Neuronal stem cell (in vitro differentiated cells): ENCODE results near the gene PCK1.

ENCODE experiments used
- DNase-seq: peaks from one replicate; pipeline ENCODE4 v3.0.0-alpha.2; 2013; ENCODE audit warnings: low spot score
- H2AFZ ChIP-seq: one replicate; pipeline ENCODE4 v1.6.1; 2013; ENCODE audit warnings: mild to moderate bottlenecking, low read length, inconsistent platforms
- H2AK5ac ChIP-seq: 2 replicates; pipeline ENCODE4 v1.6.1; 2013; ENCODE audit warnings: low read depth, mild to moderate bottlenecking, inconsistent platforms, low read length, moderate library complexity, mixed read lengths
- H2BK120ac ChIP-seq: 2 replicates; pipeline ENCODE4 v1.6.1; 2013; ENCODE audit warnings: low read depth, mild to moderate bottlenecking, inconsistent platforms, low read length, moderate library complexity, mixed read lengths
- H2BK12ac ChIP-seq: one replicate; pipeline ENCODE4 v1.6.1; 2013; ENCODE audit warnings: low read length, inconsistent platforms
- H2BK15ac ChIP-seq: 2 replicates; pipeline ENCODE4 v1.6.1; 2013; ENCODE audit warnings: mild to moderate bottlenecking, low read length, inconsistent platforms, mixed read lengths
- H2BK5ac ChIP-seq: one replicate; pipeline ENCODE4 v1.6.1; 2013; ENCODE audit warnings: inconsistent platforms, mild to moderate bottlenecking, low read length, moderate library complexity
- H3K14ac ChIP-seq: one replicate; pipeline ENCODE4 v1.6.1; 2013; ENCODE audit warnings: low read length, inconsistent platforms
- H3K18ac ChIP-seq: 2 replicates; pipeline ENCODE4 v1.6.1; 2013; ENCODE audit warnings: low read length, inconsistent platforms
- H3K23ac ChIP-seq: 2 replicates; pipeline ENCODE4 v1.6.1; 2013; ENCODE audit warnings: low read depth, mild to moderate bottlenecking, mixed read lengths, low read length, inconsistent platforms; ENCODE audit not compliant: poor library complexity
- H3K27ac ChIP-seq: replicated peaks from 3 replicates; pipeline ENCODE4 v1.5.1; 2013; ENCODE audit warnings: low read length, inconsistent platforms
- H3K27me3 ChIP-seq, 3 experiments: 2 replicates each; pipeline ENCODE4 v1.6.1; 2013; ENCODE audit warnings: low read length in 3 of 3, mild to moderate bottlenecking in 2 of 3, inconsistent platforms in 1 of 3, low read depth in 1 of 3, mixed read lengths in 1 of 3, moderate library complexity in 1 of 3; ENCODE audit not compliant: control insufficient read depth in 3 of 3, insufficient read depth in 3 of 3
- H3K36me3 ChIP-seq, 2 donors: replicated peaks in 1 of 2; 2 replicates each; pipeline ENCODE4 v1.6.1; 2013; ENCODE audit warnings: low read length in 2 of 2; ENCODE audit not compliant: control insufficient read depth in 2 of 2, insufficient read depth in 2 of 2
- H3K4ac ChIP-seq: 2 replicates; pipeline ENCODE4 v1.6.1; 2013; ENCODE audit warnings: inconsistent platforms, mild to moderate bottlenecking, low read length, moderate library complexity
- H3K4me1 ChIP-seq, 2 donors: 1 replicate in 1 of 2; 2 replicates in 1 of 2; pipeline ENCODE4 v1.6.1; 2013; ENCODE audit warnings: low read length in 2 of 2, low read depth in 1 of 2; ENCODE audit not compliant: control insufficient read depth in 2 of 2, insufficient read depth in 1 of 2
- H3K4me2 ChIP-seq: one replicate; pipeline ENCODE4 v1.6.1; 2013; ENCODE audit warnings: mild to moderate bottlenecking, low read length, inconsistent platforms; ENCODE audit not compliant: insufficient read depth, poor library complexity, severe bottlenecking
- H3K4me3 ChIP-seq, 2 donors: 2 replicates each; pipeline ENCODE4 v1.5.1; 2013; ENCODE audit warnings: low read length in 2 of 2, mild to moderate bottlenecking in 2 of 2, inconsistent platforms in 1 of 2, moderate library complexity in 1 of 2
- H3K79me1 ChIP-seq: one replicate; pipeline ENCODE4 v1.6.1; 2013; ENCODE audit warnings: low read depth, mild to moderate bottlenecking, inconsistent platforms, low read length, moderate library complexity
- H3K9ac ChIP-seq: one replicate; pipeline ENCODE4 v1.6.1; 2013; ENCODE audit warnings: mild to moderate bottlenecking, low read depth, low read length, inconsistent platforms; ENCODE audit not compliant: poor library complexity
- H3K9me3 ChIP-seq, 2 donors: replicated peaks in 1 of 2; 2 replicates each; pipeline versions ENCODE3 to v1.6.1; 2013; ENCODE audit warnings: low read length in 2 of 2, mild to moderate bottlenecking in 2 of 2, inconsistent platforms in 1 of 2, low read depth in 1 of 2, mixed read lengths in 1 of 2, moderate library complexity in 1 of 2; ENCODE audit not compliant: control insufficient read depth in 2 of 2, insufficient read depth in 1 of 2
- H4K8ac ChIP-seq: one replicate; pipeline ENCODE4 v1.6.1; 2013; ENCODE audit warnings: low read depth, mild to moderate bottlenecking, inconsistent platforms, low read length, moderate library complexity
- H4K91ac ChIP-seq: one replicate; pipeline ENCODE4 v1.6.1; 2013; ENCODE audit warnings: low read length, low read depth, mild to moderate bottlenecking, inconsistent platforms; ENCODE audit not compliant: poor library complexity
- WGBS, 2 donors: extraction: QIAGEN DNeasy Blood & Tissue Kit; methylation state at CpG; one replicate each; pipeline ENCODE4 v1.1.7; 2013; ENCODE audit warnings: missing lambda C conversion rate in 2 of 2, mixed read lengths in 1 of 2; ENCODE audit not compliant: insufficient read length in 2 of 2, insufficient replicate concordance in 1 of 2; ENCODE audit errors: extremely low coverage in 2 of 2; 5-methylcytosine and 5-hydroxymethylcytosine counted together

Gene PCK1

GRCh38 chr20:57566399-57566798, 5.5 kb downstream of the PCK1 start:
- Histone ChIP-seq H2BK12ac (no peak overlapping the region), H3K14ac (no peak overlapping the region), H3K27me3 (peaks cover 0 to 40% (median 0%) of the 10 kb centered on the region in 3 experiments), H3K9ac (no peak overlapping the region), H3K23ac (no peak overlapping the region), H3K9me3 (no peaks in the 10 kb centered on the region), H3K4me3 (no peak overlapping the region), H3K79me1 (peaks cover 1% of the 10 kb centered on the region), H3K27ac (no peak overlapping the region), H3K4me2 (no peak overlapping the region), H3K4ac (no peak overlapping the region), H4K91ac (no peak overlapping the region), H2BK5ac (no peak overlapping the region), H2BK15ac (no peak overlapping the region), H2AK5ac (no peak overlapping the region), H3K18ac (no peak overlapping the region), H2BK120ac (no peak overlapping the region), H3K36me3 (no peaks in the 10 kb centered on the region), H4K8ac (no peak overlapping the region), H2AFZ (no peak overlapping the region), H3K4me1 (peaks cover 0 to 3% of the 10 kb centered on the region in 2 donors)
- no peak for DNase-seq
- WGBS, 2 donors = no CpG with 5 or more reads among the region's 1 CpG

- no peak for DNase-seq
- H3K36me3 ChIP-seq = no peaks in the 10 kb centered on the region
- no peak overlapping the region for H4K8ac ChIP-seq
- H3K27ac ChIP-seq = no peak overlapping the region
- no peak overlapping the region for H3K4ac ChIP-seq
- no peak overlapping the region for H3K18ac ChIP-seq
- H4K91ac ChIP-seq = no peak overlapping the region
- H3K79me1 ChIP-seq = peaks cover 1% of the 10 kb centered on the region
- H2BK120ac ChIP-seq = no peak overlapping the region
- peaks cover 0 to 35% (median 0%) of the 10 kb centered on the region in 3 experiments for H3K27me3 ChIP-seq
- H2AK5ac ChIP-seq = no peak overlapping the region
- no peak overlapping the region for H2BK12ac ChIP-seq
- H2AFZ ChIP-seq = no peak overlapping the region
- no peak overlapping the region for H2BK15ac ChIP-seq
- H2BK5ac ChIP-seq = no peak overlapping the region
- H3K4me2 ChIP-seq = no peak overlapping the region
- no peak overlapping the region for H3K14ac ChIP-seq
- WGBS, 2 donors = no CpG with 5 or more reads among the region's 10 CpGs
- no peak overlapping the region for H3K4me3 ChIP-seq
- H3K4me1 ChIP-seq = peaks cover 0 to 3% of the 10 kb centered on the region in 2 donors
- H3K9ac ChIP-seq = no peak overlapping the region
- H3K9me3 ChIP-seq = no peaks in the 10 kb centered on the region
- H3K23ac ChIP-seq = no peak overlapping the region
Measured at GRCh38 chr20:57566803-57567459, 6.0 kb downstream of the PCK1 start.

GRCh38 chr20:57567471-57568079, 6.7 kb downstream of the PCK1 start:
- H3K4me2 ChIP-seq = no peak overlapping the region
- no peak for DNase-seq
- no peaks in the 10 kb centered on the region for H3K36me3 ChIP-seq
- no peak overlapping the region for H3K23ac ChIP-seq
- no peak overlapping the region for H2AK5ac ChIP-seq
- no peak overlapping the region for H2BK120ac ChIP-seq
- no peak overlapping the region for H2AFZ ChIP-seq
- H3K27ac ChIP-seq = no peak overlapping the region
- no peak overlapping the region for H3K4me3 ChIP-seq
- no peak overlapping the region for H2BK5ac ChIP-seq
- no peak overlapping the region for H3K18ac ChIP-seq
- no peak overlapping the region for H4K91ac ChIP-seq
- H3K4me1 ChIP-seq = peaks cover 0 to 3% of the 10 kb centered on the region in 2 donors
- no peaks in the 10 kb centered on the region for H3K9me3 ChIP-seq
- no peak overlapping the region for H2BK12ac ChIP-seq
- H2BK15ac ChIP-seq = no peak overlapping the region
- H4K8ac ChIP-seq = no peak overlapping the region
- no peak overlapping the region for H3K4ac ChIP-seq
- peaks cover 1% of the 10 kb centered on the region for H3K79me1 ChIP-seq
- no peak overlapping the region for H3K14ac ChIP-seq
- H3K9ac ChIP-seq = no peak overlapping the region
- no CpG with 5 or more reads among the region's 9 CpGs for WGBS, 2 donors
- H3K27me3 ChIP-seq = peaks cover 0 to 28% (median 0%) of the 10 kb centered on the region in 3 experiments

GRCh38 chr20:57568088-57568896, 7.4 kb downstream of the PCK1 start:
- H3K27ac ChIP-seq = no peak overlapping the region
- no peak overlapping the region for H2AFZ ChIP-seq
- H3K4ac ChIP-seq = no peak overlapping the region
- no peaks in the 10 kb centered on the region for H3K9me3 ChIP-seq
- H3K4me1 ChIP-seq = peaks cover 0 to 3% of the 10 kb centered on the region in 2 donors
- H2BK15ac ChIP-seq = no peak overlapping the region
- H3K9ac ChIP-seq = no peak overlapping the region
- H3K4me2 ChIP-seq = no peak overlapping the region
- H3K14ac ChIP-seq = no peak overlapping the region
- no peaks in the 10 kb centered on the region for H3K36me3 ChIP-seq
- no peak for DNase-seq
- no peak overlapping the region for H3K18ac ChIP-seq
- H2BK120ac ChIP-seq = no peak overlapping the region
- WGBS, 2 donors = no CpG with 5 or more reads among the region's 13 CpGs
- no peak overlapping the region for H2AK5ac ChIP-seq
- no peak overlapping the region for H3K23ac ChIP-seq
- no peak overlapping the region for H4K8ac ChIP-seq
- peaks cover 0 to 23% (median 0%) of the 10 kb centered on the region in 3 experiments for H3K27me3 ChIP-seq
- no peak overlapping the region for H3K4me3 ChIP-seq
- H4K91ac ChIP-seq = no peak overlapping the region
- no peak overlapping the region for H2BK5ac ChIP-seq
- H2BK12ac ChIP-seq = no peak overlapping the region
- peaks cover 1% of the 10 kb centered on the region for H3K79me1 ChIP-seq
